SIG-M5 treated with dmso at 0.1 percent for 504 hours (cell line): ENCODE measurements around the gene DDRGK1.
"Not testable (repeated sequence)": the region's sequence is repeated elsewhere in the genome, so short reads cannot be mapped to it uniquely, and the experiment has no call there.

Experiments
- DNase-seq: peaks from one replicate; lab custom pipeline; 2025; ENCODE audit not compliant: unreplicated experiment; lab: John Stamatoyannopoulos, UW

Gene DDRGK1

GRCh38 chr20:3218307-3218988 is 14.0 kb upstream of the DDRGK1 start:
- DNase-seq = no peak

DNA sequence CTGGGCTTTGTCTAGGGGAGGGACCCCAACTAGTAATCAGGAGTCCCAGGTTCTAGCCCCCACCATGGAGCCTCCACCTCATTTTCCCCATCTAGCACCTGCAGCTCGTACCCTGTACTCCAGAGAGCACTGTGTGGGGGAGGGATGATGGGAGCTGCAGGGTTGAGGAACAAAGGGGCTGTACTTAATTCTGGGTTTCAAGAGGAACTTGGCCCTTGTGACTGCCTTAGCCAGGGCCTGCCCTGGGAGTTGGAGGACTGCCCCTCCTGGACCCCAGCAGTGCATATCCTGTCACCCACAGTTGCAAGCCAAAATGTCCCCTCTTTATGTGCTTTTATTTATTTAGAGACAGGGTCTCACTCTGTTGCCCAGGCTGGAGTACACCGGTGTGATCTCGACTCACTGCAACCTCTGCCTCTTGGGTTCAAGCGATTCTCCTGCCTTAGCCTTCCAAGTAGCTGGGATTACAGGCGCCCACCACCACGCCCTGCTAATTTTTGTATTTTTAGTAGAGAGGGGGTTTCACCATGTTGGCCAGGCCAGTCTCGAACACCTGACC is 11.0 kb upstream of the DDRGK1 start:
- not testable (repeated sequence) for DNase-seq

DNA sequence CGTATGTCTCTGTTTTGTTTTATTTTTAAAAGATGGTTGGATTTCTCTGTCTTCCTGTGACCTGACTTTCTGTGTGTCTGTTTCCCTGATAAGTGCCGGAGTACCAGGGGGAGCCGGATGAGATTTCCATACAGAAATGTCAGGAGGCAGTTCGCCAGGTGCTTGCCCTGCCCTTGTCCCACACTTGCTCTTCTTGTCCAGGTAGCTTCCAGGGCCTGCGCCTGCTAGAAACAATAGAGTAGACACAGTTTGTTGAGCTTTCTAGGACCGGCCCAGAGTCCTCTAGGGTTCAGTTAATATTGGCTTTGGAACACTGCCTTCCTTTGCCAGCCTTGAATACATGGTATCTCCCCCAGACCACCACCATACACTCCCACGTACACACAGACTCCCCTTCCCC is 8.7 kb upstream of the DDRGK1 start:
- no peak for DNase-seq

- DNase-seq = no peak
These were observed 5.9 kb upstream of the DDRGK1 start for GRCh38 chr20:3210346-3210745.

DNA sequence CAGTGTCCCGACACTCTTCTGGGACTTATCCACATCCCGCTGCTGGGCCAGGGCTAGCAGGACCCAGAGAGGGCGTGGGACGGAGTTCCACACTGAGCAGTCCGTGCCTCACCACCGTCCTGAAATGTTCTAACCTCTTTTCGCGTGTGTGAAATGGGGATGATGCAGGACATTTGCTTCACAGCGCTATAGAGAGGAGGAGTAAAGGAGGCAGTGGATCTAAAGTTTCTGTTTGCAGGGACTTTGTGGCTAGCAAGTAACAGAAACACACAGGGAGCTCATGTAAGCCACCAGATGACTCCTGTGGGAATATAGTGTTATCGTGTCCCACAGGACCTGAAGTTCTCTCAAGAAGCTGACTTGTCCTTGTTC is 5.5 kb upstream of the DDRGK1 start:
- no peak for DNase-seq

DNA sequence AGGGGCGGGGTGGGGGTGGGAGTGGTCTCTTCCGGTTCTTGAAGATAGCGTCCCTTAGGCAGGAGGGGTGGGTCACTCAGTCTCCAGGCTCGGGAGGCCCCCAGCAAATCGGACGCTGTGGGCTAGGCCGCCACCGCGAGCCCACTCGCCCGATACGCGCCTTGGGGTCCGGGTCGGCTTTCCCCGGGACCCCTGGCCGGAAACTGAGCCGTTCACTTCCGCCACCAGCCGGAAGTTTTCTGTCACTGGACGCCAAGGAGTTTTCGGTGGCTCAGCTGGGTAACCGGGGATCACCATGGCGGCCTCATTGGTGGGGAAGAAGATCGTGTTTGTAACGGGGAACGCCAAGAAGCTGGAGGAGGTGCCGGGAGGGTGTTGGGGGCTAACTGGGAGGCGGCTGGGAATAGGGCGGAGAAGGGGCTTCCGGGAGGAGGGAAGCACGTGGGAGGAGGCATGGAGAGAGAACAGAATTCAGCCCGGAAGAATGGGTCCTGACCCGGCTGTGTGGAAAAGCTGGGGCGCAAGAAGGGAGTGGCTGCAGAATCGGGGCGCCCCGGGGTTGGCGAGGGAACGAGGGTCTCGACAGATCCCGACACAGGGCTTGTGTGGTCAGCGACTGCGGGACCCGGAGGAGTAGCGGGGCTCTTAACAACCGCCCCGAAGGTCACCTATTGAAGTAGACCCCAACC is 4.9 kb upstream of the DDRGK1 start, which contains the start of gene ITPA:
Gene ITPA (plus strand): TSS at position 242 of the 689 bp plus-strand sequence. CDS start 54 bp downstream, at position 296.
- DNase-seq = peak; percentile 58

GRCh38 chr20:3208786-3209256 is 4.3 kb upstream of the DDRGK1 start:
- DNase-seq = peak; percentile 34

DNA sequence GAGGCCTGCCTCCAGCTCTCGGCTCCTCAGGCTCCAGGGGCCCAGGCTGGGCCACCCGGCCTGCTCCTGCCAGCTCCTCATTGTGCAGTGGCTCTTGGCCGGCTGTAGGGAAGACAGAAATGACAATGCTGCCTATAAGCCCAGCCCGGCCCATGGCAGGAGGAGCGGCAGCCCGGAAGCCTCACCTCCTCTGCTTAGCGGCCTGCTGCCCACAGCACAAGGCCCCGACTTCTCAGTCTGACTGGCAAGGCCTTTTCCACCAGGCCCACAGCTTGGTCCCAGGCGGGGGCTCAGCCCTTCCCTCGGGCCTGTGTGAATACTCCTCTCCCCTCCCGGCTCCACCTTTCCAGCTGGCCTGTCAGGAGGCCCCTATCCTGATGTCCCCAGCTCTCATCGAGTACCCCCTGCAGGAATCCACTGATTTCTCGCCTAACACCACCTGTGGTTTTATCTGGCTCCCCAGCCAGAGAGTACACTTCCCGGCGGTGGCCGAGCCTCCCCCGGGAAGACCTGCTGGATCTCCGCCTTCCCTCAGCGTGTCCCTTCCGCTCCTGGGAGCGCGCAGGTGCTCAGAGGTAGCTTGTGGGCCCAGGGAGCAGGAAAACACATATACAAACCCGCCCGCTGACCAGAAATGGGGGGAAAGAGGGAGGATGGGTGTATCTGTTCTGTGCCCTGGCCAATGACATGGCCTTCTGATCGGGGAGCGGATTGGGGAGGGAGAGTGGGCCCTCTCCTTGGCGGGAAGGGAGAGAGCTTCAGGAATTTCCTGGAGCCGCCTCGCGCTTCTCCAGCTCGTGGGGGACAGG is 963 bp downstream of the DDRGK1 start:
- DNase-seq = no peak

DNA sequence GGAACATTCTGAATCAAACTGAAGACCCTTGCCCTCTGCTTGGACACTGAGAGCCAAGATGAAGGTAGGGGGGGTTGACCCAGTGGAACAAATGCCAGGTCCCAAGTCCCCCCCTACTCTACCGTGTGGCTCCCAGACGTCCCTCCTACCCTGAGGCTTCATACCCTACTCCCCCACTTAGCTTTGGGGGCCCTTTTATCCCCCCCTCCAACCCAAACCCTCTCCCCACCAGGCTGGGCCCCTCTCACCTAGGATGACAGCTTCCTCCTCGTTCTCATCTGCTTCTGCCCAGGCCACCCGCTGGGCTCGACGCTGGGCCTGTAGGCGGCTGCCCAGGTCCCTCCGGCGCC is 1.5 kb downstream of the DDRGK1 start:
- DNase-seq = no peak

DNA sequence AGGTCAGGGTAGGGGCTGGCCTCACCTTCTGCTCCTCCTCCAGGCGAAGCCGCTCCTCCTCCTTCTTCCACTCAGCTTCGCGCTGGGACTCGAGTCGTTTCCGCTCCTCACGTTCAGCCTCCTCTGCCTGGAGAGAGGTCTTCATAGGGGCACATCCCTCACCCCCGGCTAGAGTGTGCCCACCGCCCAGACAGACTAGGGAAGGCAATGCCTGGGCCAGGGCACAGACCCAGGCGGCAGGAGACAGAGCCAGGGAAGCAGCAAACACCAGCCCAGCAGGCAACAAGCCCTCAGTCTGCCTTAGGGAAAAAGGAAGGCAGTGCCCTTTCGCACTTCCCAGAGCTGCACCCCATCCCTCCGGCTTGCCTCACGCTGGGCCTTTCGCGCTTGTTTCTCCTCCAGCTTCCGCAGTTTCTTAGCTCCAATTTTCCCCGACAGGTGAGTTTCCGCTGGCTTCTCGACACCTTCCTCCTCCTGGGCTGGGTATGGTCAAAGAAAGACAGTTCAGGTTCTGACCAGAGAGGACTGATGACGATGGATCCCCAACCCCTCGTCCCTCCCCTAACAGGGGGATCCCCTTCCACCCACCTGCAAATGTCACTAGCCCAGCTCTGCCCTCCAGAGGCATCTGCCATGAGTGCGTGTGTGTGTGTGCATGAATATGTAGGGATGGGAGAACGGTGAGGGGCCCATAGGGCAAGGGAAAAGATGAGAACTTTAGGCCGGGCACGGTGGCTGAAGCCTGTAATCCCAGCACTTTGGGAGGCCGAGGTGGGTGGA is 4.3 kb downstream of the DDRGK1 start:
- no peak for DNase-seq

GRCh38 chr20:3199206-3199605 is 5.3 kb downstream of the DDRGK1 start:
- no peak for DNase-seq

DNA sequence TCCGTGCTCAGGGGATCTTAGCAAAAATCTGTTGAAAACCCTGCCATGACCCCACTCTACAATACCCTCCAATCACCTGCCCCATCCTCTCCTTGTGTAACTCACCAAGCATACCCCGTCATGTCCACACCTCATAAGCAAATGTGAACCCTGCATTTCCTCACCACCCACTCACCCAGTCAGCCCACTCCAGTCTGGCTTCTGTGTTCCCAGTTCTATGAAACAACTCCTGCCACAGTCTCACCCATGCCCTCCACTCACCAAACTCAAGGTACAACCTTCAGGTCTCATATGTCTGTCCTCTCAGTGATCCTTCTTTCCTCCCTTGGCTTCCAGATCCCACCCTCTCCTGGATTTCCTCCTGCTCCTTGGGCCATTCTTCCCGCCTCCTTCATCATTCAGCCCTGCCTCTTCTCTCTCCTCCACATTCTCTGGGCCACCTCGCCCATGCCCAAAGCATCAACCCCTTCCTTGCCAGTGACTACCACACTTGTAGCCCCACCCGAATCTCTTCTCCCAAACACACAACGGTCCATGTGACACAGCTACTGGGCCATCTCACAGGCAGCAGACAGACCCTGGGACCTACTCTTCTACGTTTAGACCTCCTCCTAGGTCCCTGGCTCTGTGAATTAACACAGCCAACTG is 8.8 kb downstream of the DDRGK1 start:
- no peak for DNase-seq

GRCh38 chr20:3194617-3195280 is 9.7 kb downstream of the DDRGK1 start:
- no peak for DNase-seq

GRCh38 chr20:3193806-3194616 is 10.5 kb downstream of the DDRGK1 start:
- no peak for DNase-seq

GRCh38 chr20:3192226-3193015 is 12.1 kb downstream of the DDRGK1 start:
- no peak for DNase-seq

- no peak for DNase-seq
These were observed 13.8 kb downstream of the DDRGK1 start for GRCh38 chr20:3190681-3191111.

GRCh38 chr20:3189561-3190131 is 14.8 kb downstream of the DDRGK1 start:
- DNase-seq = no peak
